NOMO-1 (cell line): ENCODE measurements around the gene FMN1.

Source experiments
- DNase-seq, 2 experiments: peaks; one replicate each; lab custom pipeline; 2025; ENCODE audit not compliant: unreplicated experiment in 2 of 2; lab: John Stamatoyannopoulos, UW

FMN1 gene

DNA sequence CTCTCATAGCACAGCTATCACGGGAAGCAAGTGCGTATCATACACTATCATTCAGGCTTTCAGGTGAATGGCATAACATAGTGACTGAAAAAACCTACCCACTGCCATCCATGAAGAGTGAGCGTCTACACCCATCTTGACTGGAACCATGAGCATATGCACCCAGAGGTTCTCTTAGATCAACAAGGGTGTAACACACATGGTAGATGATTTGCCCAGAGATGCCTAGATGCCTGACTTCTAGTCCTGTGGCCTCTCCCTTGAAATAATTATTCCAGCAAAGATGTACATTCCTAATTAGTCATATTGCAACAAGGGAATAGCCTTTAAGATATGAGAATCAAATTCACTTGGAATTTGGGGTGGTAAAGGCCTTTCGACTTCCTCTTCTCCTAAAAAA is 248.3 kb downstream of the FMN1 start:
- DNase-seq, result no peak

GRCh38 chr15:32944431-32944830 is 250.1 kb downstream of the FMN1 start:
- no peak for DNase-seq

- DNase-seq, result no peak
Observed at GRCh38 chr15:32943711-32944110, 250.8 kb downstream of the FMN1 start.

DNA sequence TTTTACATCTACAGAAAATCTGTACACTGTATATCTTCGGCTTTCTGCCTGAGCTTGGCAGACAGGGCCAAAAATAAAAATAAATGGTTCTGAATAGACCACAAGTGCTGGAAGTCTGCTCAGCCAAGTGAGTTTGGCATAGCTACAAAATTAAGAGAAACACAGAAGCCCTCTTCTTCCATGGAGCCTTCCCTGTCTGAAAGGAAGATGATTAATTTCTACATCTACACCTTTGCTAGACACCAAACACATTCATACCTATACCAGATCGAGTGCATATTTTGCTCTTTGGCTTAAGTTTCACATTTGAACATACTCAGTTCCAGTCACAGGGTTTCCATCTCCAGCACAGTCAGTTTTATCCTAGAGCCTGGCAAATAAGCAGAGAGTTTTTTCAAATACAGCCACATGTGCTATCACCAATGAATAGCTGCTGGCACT is 252.1 kb downstream of the FMN1 start:
- DNase-seq, result no peak

GRCh38 chr15:32941823-32942222 is 252.7 kb downstream of the FMN1 start:
- no peak for DNase-seq

DNA sequence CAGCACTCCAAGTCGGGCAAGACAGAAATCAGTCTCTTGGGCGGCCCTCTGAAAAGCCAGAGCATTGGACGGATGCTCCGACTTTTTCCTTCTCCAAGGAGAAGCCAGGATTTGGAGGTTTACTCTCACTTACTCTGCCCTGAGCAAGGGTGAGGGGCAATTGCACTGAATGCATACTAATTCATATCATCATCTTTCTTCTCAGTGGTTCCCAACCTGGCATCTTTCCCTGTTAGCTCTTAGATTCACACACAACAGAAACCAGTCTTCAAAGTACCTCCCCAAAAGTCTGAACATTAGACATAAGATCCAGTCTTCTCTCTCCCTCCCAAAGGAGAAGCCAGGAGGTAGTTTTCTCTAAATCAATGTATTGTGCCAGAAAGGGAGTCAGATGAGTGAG is 257.5 kb downstream of the FMN1 start:
- no peak for DNase-seq

DNA sequence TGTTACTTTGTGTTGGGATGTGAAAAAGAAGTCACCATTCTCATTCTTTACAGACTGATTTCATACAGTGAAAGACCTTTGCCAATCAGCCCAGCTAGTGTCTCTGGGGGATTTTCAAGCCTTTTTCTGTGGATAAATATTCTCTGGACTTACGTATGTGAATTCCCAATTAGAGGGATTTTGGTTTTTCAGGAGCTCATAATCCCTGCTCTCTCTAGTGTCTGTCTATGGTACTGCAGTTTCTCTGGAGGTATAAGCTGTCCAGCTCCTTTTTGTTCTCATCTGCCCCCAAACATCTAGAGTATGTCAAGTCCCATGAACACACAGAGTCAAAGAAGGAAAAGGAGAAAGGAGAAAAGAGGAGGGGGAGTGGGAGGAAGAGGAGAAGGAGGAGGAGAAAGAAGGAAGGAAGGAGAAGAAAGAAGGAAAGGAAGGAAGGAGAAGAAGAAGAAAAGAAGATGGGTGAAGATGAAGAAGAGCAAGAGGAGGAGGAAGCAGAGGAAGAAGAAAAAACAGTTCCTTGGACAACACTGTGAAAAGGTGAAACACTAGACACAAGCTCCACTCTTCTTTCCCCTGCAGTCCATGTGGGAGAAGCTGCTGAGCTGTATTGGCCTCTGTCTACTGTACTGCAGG is 258.1 kb downstream of the FMN1 start:
- no peak for DNase-seq

DNA sequence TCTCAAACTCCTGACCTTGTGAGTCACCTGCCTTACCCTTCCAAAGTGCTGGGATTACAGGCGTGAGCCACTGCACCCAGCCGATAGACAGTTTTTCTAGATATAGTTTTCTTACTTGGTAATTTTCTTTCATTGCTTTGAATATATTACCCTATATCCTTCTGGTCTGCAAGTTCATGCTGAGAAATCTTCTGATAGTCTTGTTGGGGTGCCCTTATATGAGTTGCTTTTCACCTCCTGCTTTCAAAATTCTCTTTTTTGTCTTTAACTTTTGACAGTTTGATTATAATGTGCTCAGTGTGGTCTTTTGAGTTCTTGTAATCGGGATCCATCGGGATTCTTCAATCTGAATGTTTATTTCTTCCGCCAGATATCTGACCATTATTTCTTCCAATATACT is 259.4 kb downstream of the FMN1 start:
- no peak for DNase-seq

GRCh38 chr15:32933236-32933635 is 261.3 kb downstream of the FMN1 start:
- DNase-seq, result no peak

DNA sequence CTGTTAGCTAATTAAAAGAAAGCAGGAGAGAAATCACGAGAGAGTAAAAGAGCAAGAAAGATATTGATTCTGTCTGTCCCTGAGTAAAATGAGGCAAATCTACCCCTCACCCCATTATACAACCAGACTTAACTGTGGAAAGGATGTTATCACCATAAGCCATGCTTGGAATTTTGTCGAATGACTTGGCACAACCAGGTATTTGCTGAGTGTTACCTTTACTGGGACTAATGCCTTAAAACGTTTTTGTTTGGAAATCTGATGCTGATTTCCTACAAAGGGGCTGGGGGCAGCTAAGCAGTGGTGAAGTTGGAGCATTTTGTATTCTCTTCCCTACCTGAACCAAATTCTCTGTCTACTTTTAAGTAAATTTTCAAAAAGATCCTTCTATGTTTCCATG is 265.6 kb downstream of the FMN1 start:
- DNase-seq, result no peak

GRCh38 chr15:32927124-32927523 is 267.4 kb downstream of the FMN1 start:
- no peak for DNase-seq

DNA sequence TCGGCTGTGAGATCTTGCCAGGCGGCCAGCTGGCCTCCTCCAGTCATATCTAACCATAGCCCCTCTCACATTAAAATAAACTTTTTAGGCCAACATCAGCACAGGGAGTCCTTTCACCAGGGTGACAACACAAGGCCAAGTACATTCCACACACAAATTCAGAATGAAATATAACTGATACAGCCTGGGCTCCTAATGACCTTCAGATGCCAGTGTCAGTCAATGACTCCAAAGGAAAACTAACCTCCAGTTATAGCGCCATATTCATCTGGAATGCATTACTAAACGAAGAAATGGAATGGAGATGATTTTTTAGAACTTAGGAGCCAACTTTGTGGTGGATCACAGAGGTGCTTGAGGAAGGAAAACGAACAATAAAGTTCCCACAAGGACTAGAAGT is 271.3 kb downstream of the FMN1 start:
- DNase-seq, result no peak

DNA sequence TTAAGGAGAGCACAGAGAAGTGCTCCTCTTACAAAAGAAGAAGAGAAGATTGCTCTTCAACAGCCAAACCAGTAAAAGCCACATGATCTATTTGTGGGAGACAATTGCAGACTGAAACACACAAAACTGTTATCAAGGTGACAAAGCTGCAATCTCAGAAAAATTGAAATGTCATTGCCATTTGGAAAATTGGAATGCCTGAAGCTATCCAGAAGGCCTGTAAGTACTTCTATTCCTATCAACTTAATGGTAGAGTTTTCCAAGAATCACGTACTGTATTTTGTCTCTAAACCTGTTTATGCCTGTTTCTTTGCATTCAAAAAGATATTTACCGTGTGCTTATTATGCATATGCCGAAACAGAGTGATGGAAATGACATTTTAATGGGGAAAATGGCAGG is 272.0 kb downstream of the FMN1 start:
- no peak for DNase-seq

- DNase-seq, result peak in 1 of 2 experiments; percentile 2
Observed at GRCh38 chr15:32919749-32920414, 274.6 kb downstream of the FMN1 start.

GRCh38 chr15:32918547-32918946 is 276.0 kb downstream of the FMN1 start:
- no peak for DNase-seq

DNA sequence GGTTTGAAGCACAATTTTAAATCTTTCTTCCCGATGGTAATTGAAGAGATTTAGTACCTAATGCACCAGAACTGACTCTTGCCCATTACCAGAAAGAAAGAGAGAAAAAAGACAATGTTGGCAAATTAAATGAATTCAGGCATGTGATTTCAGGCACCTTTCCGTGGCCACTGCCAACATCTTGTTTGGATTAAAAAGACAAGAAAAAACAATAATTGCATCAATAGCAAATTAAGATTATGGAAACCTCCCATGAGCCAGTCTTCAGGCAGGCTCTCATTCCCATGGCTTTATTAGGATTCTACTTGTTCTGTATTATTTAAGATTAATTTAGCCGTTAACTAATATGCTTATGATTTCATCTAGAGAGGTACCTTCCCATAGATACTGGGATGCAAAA is 283.7 kb downstream of the FMN1 start:
- DNase-seq, result no peak

DNA sequence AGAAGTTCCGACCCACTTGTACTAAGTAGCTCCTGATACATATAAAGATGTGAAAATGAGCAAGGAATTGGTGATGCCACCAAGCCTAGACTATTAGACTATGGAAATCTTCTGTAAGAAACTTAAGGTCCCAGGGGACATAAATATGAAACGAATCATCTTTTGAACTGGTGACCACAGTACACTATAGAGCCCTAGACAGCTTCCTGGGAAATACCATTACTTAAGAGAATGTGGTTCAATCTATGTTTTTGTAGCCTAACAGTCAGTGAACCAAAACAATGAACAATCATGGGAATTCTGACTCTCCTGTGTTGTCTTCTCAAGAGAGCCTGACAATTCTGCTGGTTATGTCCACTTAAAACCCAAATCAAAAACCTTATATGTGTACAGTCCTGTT is 285.1 kb downstream of the FMN1 start:
- DNase-seq, result no peak

DNA sequence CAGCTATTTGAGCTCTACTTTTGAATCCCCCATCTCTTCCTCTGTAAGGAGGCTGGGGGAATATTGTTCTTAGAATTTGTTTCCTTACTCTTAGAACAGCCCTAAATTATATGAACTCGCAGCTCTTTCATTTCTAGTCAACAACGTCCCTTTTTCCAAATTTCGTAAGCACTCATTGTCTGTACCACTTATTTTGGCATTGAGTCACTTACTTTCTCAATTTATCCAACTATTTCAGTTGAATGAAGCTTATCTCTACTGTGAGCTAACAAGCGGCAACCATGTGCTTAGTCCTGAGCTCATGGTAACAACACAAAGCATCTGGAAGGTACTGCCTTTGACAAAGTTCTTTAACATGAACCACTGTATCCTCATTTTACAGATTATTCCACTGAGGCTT is 285.6 kb downstream of the FMN1 start:
- peak; percentile 43 to 81 for DNase-seq

DNA sequence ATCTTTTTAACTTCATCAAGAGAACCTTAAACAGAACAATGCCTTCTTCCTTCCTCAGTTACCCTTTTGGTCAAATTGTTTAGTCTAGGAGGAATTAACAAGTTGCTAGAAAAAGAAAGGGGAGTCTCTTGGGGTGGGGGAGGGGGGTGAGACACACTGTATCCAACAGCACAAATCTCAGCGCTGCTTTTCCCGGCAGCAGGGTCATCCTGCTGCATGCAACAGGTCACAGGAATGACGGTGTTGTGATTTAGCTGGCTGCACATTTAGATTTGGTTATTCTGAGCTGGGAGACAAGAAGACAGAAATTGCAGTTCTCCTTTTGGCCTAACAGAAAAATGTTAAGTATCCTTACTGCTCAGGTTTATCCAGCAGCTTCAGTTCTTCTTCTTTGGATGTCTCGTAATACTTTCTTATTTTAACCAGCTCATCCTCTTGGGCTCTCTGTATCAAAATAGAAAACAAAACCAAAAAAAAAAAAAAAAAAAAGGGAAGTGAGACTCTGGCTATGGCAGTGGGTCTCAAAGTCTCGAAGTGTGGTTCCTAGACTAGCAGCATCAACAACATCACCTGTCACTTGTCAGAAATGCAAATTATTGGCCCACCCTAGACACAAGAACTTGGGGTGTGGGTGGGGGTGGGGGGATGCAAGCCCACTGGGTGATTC is 286.2 kb downstream of the FMN1 start:
- peak; percentile 85 to 95 for DNase-seq

DNA sequence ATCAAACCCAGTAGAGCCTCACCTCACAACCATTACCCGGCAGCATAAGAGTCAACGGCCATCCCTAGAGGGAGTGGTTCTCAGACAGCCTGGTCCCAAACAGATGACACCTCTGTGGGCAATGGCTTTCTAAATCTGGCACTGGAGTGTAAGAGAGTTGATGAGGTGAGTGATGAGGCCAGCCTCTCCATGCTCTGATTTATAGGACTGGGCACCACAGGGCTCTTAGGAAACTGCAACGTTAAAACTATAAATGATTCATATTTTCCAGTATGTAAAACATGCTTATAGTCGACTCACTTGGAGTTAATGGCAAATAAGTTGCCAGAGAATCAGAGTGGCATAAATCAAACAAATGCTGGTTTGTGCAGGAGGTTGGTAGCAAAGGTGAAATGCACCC is 289.0 kb downstream of the FMN1 start:
- DNase-seq, result no peak

DNA sequence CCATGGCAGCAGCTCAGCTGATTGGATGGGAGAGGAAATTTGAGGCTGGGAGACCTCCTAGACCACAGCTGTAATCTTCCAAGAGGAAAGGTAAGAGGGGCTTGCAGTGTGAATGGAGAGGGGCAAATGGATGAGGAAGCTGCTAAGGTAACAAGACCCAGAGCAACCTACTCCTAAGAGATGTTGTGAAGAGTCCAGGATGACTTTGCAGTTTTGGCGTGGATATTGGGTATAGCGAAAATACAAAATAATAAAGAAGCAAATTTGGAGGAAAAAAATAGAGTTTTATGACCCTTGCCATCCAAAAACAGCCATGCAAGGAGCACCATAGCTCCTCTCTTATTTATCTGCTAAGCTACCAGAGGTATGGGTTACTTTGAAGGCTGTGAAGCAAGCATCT is 290.1 kb downstream of the FMN1 start:
- no peak for DNase-seq

- no peak for DNase-seq
Observed at GRCh38 chr15:32903591-32904290, 290.8 kb downstream of the FMN1 start.
